Measurements from ENCODE around the gene BOC. TPM values are rescaled to one million over a fixed set of nuclear protein-coding genes. Genes with fewer than 3 reads are reported as not detected.

Gene BOC
- total and polyA plus RNA-seq, 4 donors: 6.6 to 164 (median 26.8) TPM

GRCh38 chr3:113271594-113272384 lies 60.4 kb downstream of the BOC start:
- intact Hi-C loops (cut with DNase I): no loop called here
- Histone ChIP-seq H3K9me3 (ENCODE audit: control insufficient read depth, low read length) (no peaks in the 10 kb centered on the region), H3K36me3 (ENCODE audit: control insufficient read depth in 1 of 2, insufficient read depth in 2 of 2, low read length in 1 of 2) (no peaks in the 10 kb centered on the region), H3K27ac (ENCODE audit: low read depth in 1 of 2, low read length in 2 of 2) (no peak overlapping the region), H3K4me3 (ENCODE audit: low read length in 2 of 2) (no peak overlapping the region), H3K27me3 (ENCODE audit: control insufficient read depth in 1 of 2, insufficient read depth in 2 of 2, low read length in 1 of 2) (no peaks in the 10 kb centered on the region), H3K4me1 (ENCODE audit: control insufficient read depth in 1 of 2, insufficient read depth in 2 of 2, low read length in 2 of 2) (no peaks in the 10 kb centered on the region)
- no peak for ATAC-seq (ENCODE audit: low FRiP score)
- DNase-seq: no peak
- 94% methylated on average over 9 of the region's 9 CpGs for WGBS, 2 donors

GRCh38 chr3:113272385-113272779 lies 61.0 kb downstream of the BOC start:
- no peaks in the 10 kb centered on the region for H3K27me3 ChIP-seq (ENCODE audit: control insufficient read depth in 1 of 2, insufficient read depth in 2 of 2, low read length in 1 of 2)
- WGBS, 2 donors: 94 to 98% methylated on average over 13 of the region's 13 CpGs
- H3K4me3 ChIP-seq (ENCODE audit: low read length in 2 of 2): no peak overlapping the region
- intact Hi-C loops (cut with DNase I): no loop called here
- DNase-seq: no peak
- H3K27ac ChIP-seq (ENCODE audit: low read depth in 1 of 2, low read length in 2 of 2): no peak overlapping the region
- ATAC-seq (ENCODE audit: low FRiP score): no peak
- no peaks in the 10 kb centered on the region for H3K4me1 ChIP-seq (ENCODE audit: control insufficient read depth in 1 of 2, insufficient read depth in 2 of 2, low read length in 2 of 2)
- no peaks in the 10 kb centered on the region for H3K36me3 ChIP-seq (ENCODE audit: control insufficient read depth in 1 of 2, insufficient read depth in 2 of 2, low read length in 1 of 2)
- no peaks in the 10 kb centered on the region for H3K9me3 ChIP-seq (ENCODE audit: control insufficient read depth, low read length)

- 94 to 97% methylated on average over 15 of the region's 15 CpGs for WGBS, 2 donors
- Histone ChIP-seq H3K4me3 (ENCODE audit: low read length in 2 of 2) (no peak overlapping the region), H3K36me3 (ENCODE audit: control insufficient read depth in 1 of 2, insufficient read depth in 2 of 2, low read length in 1 of 2) (no peaks in the 10 kb centered on the region), H3K27ac (ENCODE audit: low read depth in 1 of 2, low read length in 2 of 2) (no peak overlapping the region), H3K4me1 (ENCODE audit: control insufficient read depth in 1 of 2, insufficient read depth in 2 of 2, low read length in 2 of 2) (no peaks in the 10 kb centered on the region), H3K27me3 (ENCODE audit: control insufficient read depth in 1 of 2, insufficient read depth in 2 of 2, low read length in 1 of 2) (no peaks in the 10 kb centered on the region), H3K9me3 (ENCODE audit: control insufficient read depth, low read length) (no peaks in the 10 kb centered on the region)
- DNase-seq (no peak), ATAC-seq (ENCODE audit: low FRiP score) (no peak)
- intact Hi-C loops (cut with DNase I): no loop called here
Observed at GRCh38 chr3:113273011-113273410, 61.7 kb downstream of the BOC start.

- no peaks in the 10 kb centered on the region for H3K4me1 ChIP-seq (ENCODE audit: control insufficient read depth in 1 of 2, insufficient read depth in 2 of 2, low read length in 2 of 2)
- no peak overlapping the region for H3K4me3 ChIP-seq (ENCODE audit: low read length in 2 of 2)
- ATAC-seq (ENCODE audit: low FRiP score) (no peak), DNase-seq (no peak)
- WGBS, 2 donors: 96 to 98% methylated on average over 13 of the region's 13 CpGs
- H3K27me3 ChIP-seq (ENCODE audit: control insufficient read depth in 1 of 2, insufficient read depth in 2 of 2, low read length in 1 of 2): no peaks in the 10 kb centered on the region
- no peak overlapping the region for H3K27ac ChIP-seq (ENCODE audit: low read depth in 1 of 2, low read length in 2 of 2)
- intact Hi-C loops (cut with DNase I): no loop called here
- H3K36me3 ChIP-seq (ENCODE audit: control insufficient read depth in 1 of 2, insufficient read depth in 2 of 2, low read length in 1 of 2): no peaks in the 10 kb centered on the region
- H3K9me3 ChIP-seq (ENCODE audit: control insufficient read depth, low read length): no peaks in the 10 kb centered on the region
Observed at GRCh38 chr3:113273604-113274378, 62.4 kb downstream of the BOC start.

GRCh38 chr3:113274425-113275257 lies 63.3 kb downstream of the BOC start:
- intact Hi-C loops (cut with DNase I): loop anchor here in 1 of 2 donors (5.0 kb wide), 1 partner anchor 62 kb away; the partner anchor contains the start of gene BOC
- no peaks in the 10 kb centered on the region for H3K27me3 ChIP-seq (ENCODE audit: control insufficient read depth in 1 of 2, insufficient read depth in 2 of 2, low read length in 1 of 2)
- no peak overlapping the region for H3K4me3 ChIP-seq (ENCODE audit: low read length in 2 of 2)
- H3K36me3 ChIP-seq (ENCODE audit: control insufficient read depth in 1 of 2, insufficient read depth in 2 of 2, low read length in 1 of 2): no peaks in the 10 kb centered on the region
- no peak for DNase-seq
- H3K27ac ChIP-seq (ENCODE audit: low read depth in 1 of 2, low read length in 2 of 2): no peak overlapping the region
- no peaks in the 10 kb centered on the region for H3K9me3 ChIP-seq (ENCODE audit: control insufficient read depth, low read length)
- WGBS, 2 donors: 88 to 90% methylated on average over 20 of the region's 20 CpGs
- ATAC-seq (ENCODE audit: low FRiP score): no peak
- H3K4me1 ChIP-seq (ENCODE audit: control insufficient read depth in 1 of 2, insufficient read depth in 2 of 2, low read length in 2 of 2): no peaks in the 10 kb centered on the region

GRCh38 chr3:113275258-113275556 lies 63.9 kb downstream of the BOC start:
- intact Hi-C loops (cut with DNase I): loop anchor here in 1 of 2 donors (5.0 kb wide), 1 partner anchor 63 kb away; the partner anchor contains the start of gene BOC
- Histone ChIP-seq H3K9me3 (ENCODE audit: control insufficient read depth, low read length) (no peaks in the 10 kb centered on the region), H3K4me1 (ENCODE audit: control insufficient read depth in 1 of 2, insufficient read depth in 2 of 2, low read length in 2 of 2) (no peaks in the 10 kb centered on the region), H3K27ac (ENCODE audit: low read depth in 1 of 2, low read length in 2 of 2) (no peak overlapping the region), H3K27me3 (ENCODE audit: control insufficient read depth in 1 of 2, insufficient read depth in 2 of 2, low read length in 1 of 2) (no peaks in the 10 kb centered on the region), H3K36me3 (ENCODE audit: control insufficient read depth in 1 of 2, insufficient read depth in 2 of 2, low read length in 1 of 2) (no peaks in the 10 kb centered on the region), H3K4me3 (ENCODE audit: low read length in 2 of 2) (no peak overlapping the region)
- no peak for ATAC-seq (ENCODE audit: low FRiP score)
- no peak for DNase-seq
- WGBS, 2 donors: 97% methylated on average over 6 of the region's 6 CpGs

GRCh38 chr3:113275583-113275928 lies 64.2 kb downstream of the BOC start:
- Histone ChIP-seq H3K36me3 (ENCODE audit: control insufficient read depth in 1 of 2, insufficient read depth in 2 of 2, low read length in 1 of 2) (no peaks in the 10 kb centered on the region), H3K9me3 (ENCODE audit: control insufficient read depth, low read length) (no peaks in the 10 kb centered on the region), H3K27ac (ENCODE audit: low read depth in 1 of 2, low read length in 2 of 2) (peak overlapping the region; percentile 24 to 88), H3K4me1 (ENCODE audit: control insufficient read depth in 1 of 2, insufficient read depth in 2 of 2, low read length in 2 of 2) (no peaks in the 10 kb centered on the region), H3K27me3 (ENCODE audit: control insufficient read depth in 1 of 2, insufficient read depth in 2 of 2, low read length in 1 of 2) (no peaks in the 10 kb centered on the region), H3K4me3 (ENCODE audit: low read length in 2 of 2) (no peak overlapping the region)
- DNase-seq: no peak
- ATAC-seq (ENCODE audit: low FRiP score): peak; percentile 6
- 85 to 89% methylated on average over 2 of the region's 2 CpGs for WGBS, 2 donors
- intact Hi-C loops (cut with DNase I): loop anchor here in 1 of 2 donors (5.0 kb wide), 1 partner anchor 63 kb away; the partner anchor contains the start of gene BOC

GRCh38 chr3:113275929-113276750 lies 64.8 kb downstream of the BOC start:
- intact Hi-C loops (cut with DNase I): loop anchor here in 1 of 2 donors (5.0 kb wide), 1 partner anchor 64 kb away; the partner anchor contains the start of gene BOC
- no peaks in the 10 kb centered on the region for H3K36me3 ChIP-seq (ENCODE audit: control insufficient read depth in 1 of 2, insufficient read depth in 2 of 2, low read length in 1 of 2)

More at GRCh38 chr3:113275929-113276750, 64.8 kb downstream of the BOC start:
- Histone ChIP-seq H3K27me3 (ENCODE audit: control insufficient read depth in 1 of 2, insufficient read depth in 2 of 2, low read length in 1 of 2) (no peaks in the 10 kb centered on the region), H3K9me3 (ENCODE audit: control insufficient read depth, low read length) (no peaks in the 10 kb centered on the region), H3K4me1 (ENCODE audit: control insufficient read depth in 1 of 2, insufficient read depth in 2 of 2, low read length in 2 of 2) (no peaks in the 10 kb centered on the region), H3K4me3 (ENCODE audit: low read length in 2 of 2) (no peak overlapping the region), H3K27ac (ENCODE audit: low read depth in 1 of 2, low read length in 2 of 2) (peak overlapping the region; percentile 24 to 88)
- ATAC-seq (ENCODE audit: low FRiP score): peak; percentile 37
- WGBS, 2 donors: 7 to 10% methylated on average over 16 of the region's 16 CpGs
- peak in 1 of 2 donors; percentile 78 for DNase-seq
